ENCODE measurements around the gene STIM1. TPM values are rescaled to one million over a fixed set of nuclear protein-coding genes. Genes with fewer than 3 reads are reported as not detected.

STIM1 gene
- total and polyA plus RNA-seq, 10 of the 15 experiments (the other 5 are each of a cell fraction or from before 2014, with no cell fraction given) = 8.6 to 57.7 (median 29.3) TPM

- no peak overlapping the region for H3K27ac ChIP-seq (ENCODE audit: control insufficient read depth, insufficient read depth)
- intact Hi-C loops (cut with micrococcal nuclease; ENCODE audit: unreplicated experiment) (no loop called here), in situ Hi-C loops (cut with MboI) (no loop called here)
- H3K4me1 ChIP-seq (ENCODE audit: control insufficient read depth, insufficient read depth, low read length) = no peaks in the 10 kb centered on the region
- no peaks in the 10 kb centered on the region for H4K20me1 ChIP-seq (ENCODE audit: control insufficient read depth, insufficient read depth)
- 83% methylated on average over 3 of the region's 3 CpGs for WGBS (ENCODE audit: insufficient coverage, insufficient replicate concordance, low lambda C conversion rate, missing lambda C conversion rate)
- H3K36me3 ChIP-seq (ENCODE audit: control insufficient read depth in 2 of 2, insufficient read depth in 2 of 2, low read length in 1 of 2) = peaks cover 0 to under 1% of the 10 kb centered on the region in 2 experiments; a peak in 2 of 4 replicates
- SMC1A ChIA-PET (ENCODE audit: uncharacterized antibody, unreplicated experiment) = interaction anchor here (0.8 to 1.7 kb wide), 4 partner anchors 68 to 141 kb away, joined by 3 to 8 read pairs (median 4); no protein-coding TSS in a partner anchor
- H2AFZ ChIP-seq (ENCODE audit: control insufficient read depth, low read depth, low read length) = no peak overlapping the region
- no peaks in the 10 kb centered on the region for H3K27me3 ChIP-seq (replicated peaks in 1 of 2; ENCODE audit: control insufficient read depth in 2 of 2, insufficient read depth in 2 of 2, low read length in 1 of 2)
- DNase-seq (ENCODE audit: low read depth, low spot score) = peak; percentile 32
- RAD21 ChIA-PET (ENCODE audit: unreplicated experiment) = interaction anchor here (0.8 to 1.0 kb wide), 2 partner anchors 68 to 135 kb away, joined by 3 to 4 read pairs; partner anchors contain the start of gene STIM1
- FAIRE-seq = peak; percentile 44
- ATAC-seq = peak; percentile 80
- no TSS peak for BruUV-seq (replicated peaks)
- no peak overlapping the region for H3K4me2 ChIP-seq (ENCODE audit: control insufficient read depth, insufficient read depth)
- POLR2A ChIA-PET = interaction anchor here (0.6 kb wide), 1 partner anchor 49 kb away, joined by 3 read pairs; no protein-coding TSS in a partner anchor
- peaks cover 4% of the 10 kb centered on the region for H3K79me2 ChIP-seq (ENCODE audit: control insufficient read depth, insufficient read depth, low read length)
- CTCF ChIA-PET = interaction anchor here (0.7 to 2.6 kb wide), 2 partner anchors 49 to 141 kb away, joined by 3 to 8 read pairs; no protein-coding TSS in a partner anchor
- peaks cover 5% of the 10 kb centered on the region for H3K9me3 ChIP-seq (replicated peaks; ENCODE audit: control insufficient read depth, insufficient read depth, low read length)
- no peak overlapping the region for H3K4me3 ChIP-seq
- no peak overlapping the region for H3K9ac ChIP-seq (ENCODE audit: control insufficient read depth, insufficient read depth, low read length)
- peak; percentile 88 for TF ChIP-seq MTA2 (IDR thresholded peaks at IDR 0.05; ENCODE audit: low read depth)
- TF ChIP-seq MTA3 (IDR thresholded peaks at IDR 0.05; ENCODE audit: borderline replicate concordance, low read length) = no peak
- TF ChIP-seq FOS (IDR thresholded peaks at IDR 0.05; ENCODE audit: borderline replicate concordance, extremely low read depth, insufficient read length) = no peak
- peak; percentile 35; the same call in 1 of the 2 replicates for TF ChIP-seq BCL11A (IDR thresholded peaks at IDR 0.05; ENCODE audit: low read depth, low read length)
- peak; percentile 53; the same call in 1 of the 2 replicates for TF ChIP-seq ZNF24 (IDR thresholded peaks at IDR 0.05)
- 0 out of 2 replicates have a peak, but pooled peaks have one; percentile 19 for TF ChIP-seq ATF7 (IDR thresholded peaks at IDR 0.05; ENCODE audit: low read depth)
- no peak for TF ChIP-seq POLR2AphosphoS5 (IDR thresholded peaks at IDR 0.05; ENCODE audit: low read length)
- TF ChIP-seq MLLT1 (IDR thresholded peaks at IDR 0.05) = peak; percentile 74
- no peak for TF ChIP-seq IKZF1 (conservative IDR thresholded peaks at IDR 0.05)
- TF ChIP-seq RUNX3 (IDR thresholded peaks at IDR 0.05; ENCODE audit: low read length) = 0 out of 2 replicates have a peak, but pooled peaks have one; percentile 27
- TF ChIP-seq POU2F2 (IDR thresholded peaks at IDR 0.05; ENCODE audit: borderline replicate concordance, low read depth, low read length) = peak; percentile 24; the same call in 1 of the 3 replicates
- 0 out of 4 replicates have a peak, but pooled peaks of 1 of the 2 experiments have one; percentile 28 for TF ChIP-seq EP300 (IDR thresholded peaks at IDR 0.05; ENCODE audit: borderline replicate concordance in 1 of 2, control insufficient read depth in 1 of 2, low read depth in 2 of 2, low read length in 2 of 2)
- TF ChIP-seq REST (IDR thresholded peaks at IDR 0.05; ENCODE audit: low read depth, low read length) = no peak
Measured at GRCh38 chr11:3989921-3990290, 134.4 kb downstream of the STIM1 start.

Measured in GM12878 (cell line).